ENCODE measurements around the gene UMOD.

GRCh38 chr16:20306401-20306800 lies 46.1 kb downstream of the UMOD start:
- TF ChIP-seq CTCF (IDR thresholded peaks at IDR 0.05) (no peak), POLR2A (IDR thresholded peaks at IDR 0.05) (no peak)
